D721Med (cell line): Measurements from ENCODE around the gene SGSM2.

Experiments used
- DNase-seq: peaks from one replicate; pipeline ENCODE4 v3.0.0; 2011; ENCODE audit warnings: low spot score; ENCODE audit not compliant: insufficient read length
- FAIRE-seq: peaks from 2 replicates; lab custom pipeline; 2011; peaks lifted over from hg19 to GRCh38; lab: Jason Lieb, UNC
- CTCF ChIP-seq: IDR thresholded peaks from 2 replicates; pipeline ENCODE4 v1.5.1; 2012; ENCODE audit warnings: mild to moderate bottlenecking, control low read depth; ENCODE audit not compliant: insufficient read depth; ENCODE audit errors: missing control alignments

Gene SGSM2

DNA sequence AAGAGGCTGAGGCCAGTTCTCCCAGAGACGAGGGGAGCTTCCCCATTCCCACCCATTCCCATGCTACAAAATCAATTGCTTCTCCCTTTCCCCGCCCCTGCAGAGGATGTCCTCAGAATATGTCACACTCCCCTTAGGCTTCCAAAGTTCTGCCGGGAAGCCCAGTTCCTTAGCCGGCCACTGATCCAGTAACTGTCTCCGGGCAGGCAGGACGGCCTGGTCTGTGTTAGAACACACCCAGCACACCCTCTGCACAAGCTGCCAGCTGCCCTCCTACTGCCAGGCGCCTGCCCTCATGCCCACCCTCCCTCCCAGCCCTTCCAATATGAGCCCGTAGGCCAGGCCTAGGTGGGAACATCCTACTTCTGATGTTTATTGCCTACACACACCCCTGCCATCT is 31.1 kb downstream of the SGSM2 start:
- no peak for TF ChIP-seq CTCF
- no peak for FAIRE-seq
- no peak for DNase-seq

- no peak for FAIRE-seq
- DNase-seq: no peak
- TF ChIP-seq CTCF: no peak
Measured at GRCh38 chr17:2369039-2369438, 31.7 kb downstream of the SGSM2 start.

DNA sequence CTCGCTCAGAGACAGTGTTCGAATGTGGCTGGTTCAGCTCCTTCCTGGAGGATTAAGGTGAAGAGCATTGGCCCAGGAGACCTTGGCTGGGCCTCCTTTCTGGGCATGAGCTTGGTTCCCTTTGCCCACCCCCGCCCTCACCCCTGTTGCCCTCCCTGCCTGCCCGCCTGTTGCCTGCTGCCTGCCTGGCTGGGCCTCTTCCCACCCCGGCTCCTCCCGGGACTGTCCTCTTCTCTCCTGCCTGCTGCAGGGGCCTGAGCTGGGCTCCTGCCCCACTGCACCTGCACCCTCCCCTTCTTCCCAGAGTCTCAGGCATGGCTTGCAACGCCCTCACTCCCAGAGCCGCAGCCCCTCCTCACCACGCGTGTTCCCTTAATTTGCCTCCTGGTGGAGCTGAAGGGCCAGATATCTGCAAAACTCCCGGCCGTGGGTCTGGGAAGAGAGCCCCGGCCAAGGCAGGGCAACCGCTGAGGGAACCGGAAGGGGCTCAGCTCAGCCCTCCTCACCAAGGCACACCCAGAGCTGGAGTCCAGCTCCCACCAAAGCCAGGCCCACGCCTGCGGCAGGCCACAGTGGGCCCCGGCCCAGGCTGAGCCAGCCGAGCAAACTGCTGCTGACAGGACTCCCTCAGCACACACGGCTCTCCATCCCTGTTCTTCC is 32.4 kb downstream of the SGSM2 start:
- DNase-seq (no peak), FAIRE-seq (no peak)
- no peak for TF ChIP-seq CTCF

DNA sequence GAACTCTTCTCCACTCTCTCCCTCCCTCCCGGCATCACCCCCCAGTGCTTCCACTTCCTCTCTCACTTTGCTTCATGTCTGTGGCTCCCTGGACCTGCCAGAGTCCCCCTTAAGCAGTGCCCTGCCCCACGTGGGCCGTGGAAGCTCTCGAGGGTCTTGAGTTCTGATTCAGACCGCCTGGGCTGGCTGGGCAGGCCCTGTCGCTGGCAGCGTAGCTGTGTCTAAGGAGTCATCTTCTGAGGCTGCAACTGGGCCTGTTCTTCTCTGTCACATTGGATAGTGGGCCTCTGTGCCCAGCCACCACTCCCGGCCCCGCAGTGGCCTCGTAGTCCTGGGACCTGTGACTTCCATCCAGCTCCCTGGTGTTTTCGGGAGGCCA is 32.9 kb downstream of the SGSM2 start:
- no peak for TF ChIP-seq CTCF
- FAIRE-seq (no peak), DNase-seq (no peak)

DNA sequence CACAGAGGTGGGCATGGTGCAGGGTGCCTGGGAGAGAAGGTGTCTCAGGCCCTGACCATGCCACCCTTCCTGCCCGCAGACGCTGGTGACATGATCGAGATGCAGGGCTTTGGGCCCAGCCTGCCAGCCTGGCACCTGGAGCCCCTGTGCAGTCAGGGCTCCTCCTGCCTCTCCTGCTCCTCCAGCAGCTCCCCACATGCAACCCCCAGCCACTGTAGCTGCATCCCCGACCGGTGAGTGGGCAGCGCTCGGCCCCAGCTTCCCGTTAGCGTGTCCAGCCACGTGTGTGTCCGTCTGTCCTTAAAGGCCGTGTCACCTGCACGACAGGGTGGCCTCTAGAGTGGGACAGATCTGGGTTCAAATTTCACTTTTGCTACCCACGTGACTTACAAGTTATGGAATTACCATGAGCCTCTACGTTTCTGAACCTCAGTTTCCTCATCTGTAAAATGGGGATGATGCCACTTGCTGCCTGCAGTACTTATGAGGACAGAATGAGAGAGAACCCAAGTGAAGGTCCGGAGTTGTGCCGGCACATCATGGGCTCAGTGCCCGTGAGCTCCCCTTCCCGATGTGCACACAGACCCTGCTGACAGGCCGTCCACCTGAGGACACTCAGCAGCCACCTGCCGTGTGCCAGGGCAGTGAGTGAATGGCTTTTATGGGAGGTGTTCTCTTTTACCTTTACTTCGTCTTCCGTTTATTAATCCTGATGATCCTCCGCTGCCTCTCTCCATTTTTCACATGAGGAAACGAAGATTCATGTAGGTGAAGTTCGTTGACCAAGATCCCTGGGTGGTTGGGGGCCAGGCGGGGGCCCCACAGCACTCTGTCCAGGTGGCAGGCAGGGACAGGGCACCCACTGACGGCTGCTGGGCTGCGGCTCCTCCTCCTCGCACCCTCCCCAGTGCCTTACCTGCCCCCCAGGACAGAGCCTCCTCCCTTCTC is 34.2 kb downstream of the SGSM2 start:
- TF ChIP-seq CTCF: no peak
- FAIRE-seq (no peak), DNase-seq (no peak)

DNA sequence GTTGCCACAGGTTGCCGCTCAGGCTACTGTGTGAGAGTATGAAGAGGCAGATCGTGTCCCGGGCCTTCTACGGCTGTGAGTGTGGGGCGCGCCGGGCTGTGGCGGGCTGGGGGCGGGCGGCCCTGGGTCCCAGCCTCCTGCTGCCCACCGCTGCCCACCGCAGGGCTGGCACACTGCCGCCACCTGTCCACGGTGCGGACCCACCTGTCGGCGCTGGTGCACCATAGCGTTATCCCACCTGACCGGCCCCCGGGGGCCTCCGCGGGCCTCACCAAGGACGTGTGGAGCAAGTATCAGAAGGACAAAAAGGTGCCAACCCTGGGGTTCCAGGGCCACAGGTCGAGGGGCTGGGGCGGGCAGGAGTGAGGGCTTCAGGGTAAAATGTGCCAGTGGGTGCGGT is 34.9 kb downstream of the SGSM2 start:
- no peak for TF ChIP-seq CTCF
- FAIRE-seq: no peak
- DNase-seq: no peak

- DNase-seq: no peak
- no peak for FAIRE-seq
- no peak for TF ChIP-seq CTCF
Measured at GRCh38 chr17:2372681-2373080, 35.4 kb downstream of the SGSM2 start.
